Subcutaneous adipose tissue (tissue), 4 donors: ENCODE results near the gene LIN7A. TPM values are rescaled to one million over a fixed set of nuclear protein-coding genes. Genes with fewer than 3 reads are reported as not detected.

Source experiments
- CTCF ChIP-seq: fragments of 450-650 bp; IDR thresholded peaks from one replicate; pipeline ENCODE4 v1.5.1; 2016; ENCODE audit warnings: low read depth, mild to moderate bottlenecking, control low read depth, antibody characterized with exemption, moderate library complexity
- small RNA-seq: library from RNA; depleted of rRNA; stranded (forward); fragments of <200 nt; gene quantifications from one replicate; pipeline ENCODE3, GENCODE V24; 2016
- total RNA-seq, 4 donors: library from RNA; depleted of rRNA; stranded (reverse); fragments of >200 nt; gene quantifications; one replicate each; pipeline ENCODE4 v1.1.0, GENCODE V29; 2016

The LIN7A gene
- total RNA-seq, 4 donors from 2014 or later, result 11.1 to 14.4 (median 12.5) TPM

GRCh38 chr12:80754274-80754673, 183.5 kb downstream of the LIN7A start:
- no peak for TF ChIP-seq CTCF

GRCh38 chr12:80752464-80752863, 185.3 kb downstream of the LIN7A start:
- no peak for TF ChIP-seq CTCF

GRCh38 chr12:80749456-80749855, 188.3 kb downstream of the LIN7A start:
- TF ChIP-seq CTCF, result no peak

- no peak for TF ChIP-seq CTCF
Observed at GRCh38 chr12:80747800-80748199, 189.9 kb downstream of the LIN7A start.

- TF ChIP-seq CTCF, result no peak
Observed at GRCh38 chr12:80745851-80746505, 191.8 kb downstream of the LIN7A start.

Small RNAs within 50 kb of the gene (small RNA-seq; reads per million reads assigned to genes)
- not detected for gene MIR617
- gene MIR618, result not detected

Other genes with a start within 250 kb of the LIN7A start
- not detected for gene MYF6, start 230.3 kb downstream of the LIN7A start, total RNA-seq
- not detected for gene MYF5, start 221.0 kb downstream of the LIN7A start, total RNA-seq
- gene ACSS3, start 140.1 kb upstream of the LIN7A start, total RNA-seq, result 100 to 1,000 TPM in 3 of 4 donors, 10 to 100 TPM in 1; 92.1 to 169 (median 134) TPM